ENCODE measurements around the gene OR10P1.
"Not testable (repeated sequence)": the region's sequence is repeated elsewhere in the genome, so short reads cannot be mapped to it uniquely, and the experiment has no call there.

OR10P1 gene

DNA sequence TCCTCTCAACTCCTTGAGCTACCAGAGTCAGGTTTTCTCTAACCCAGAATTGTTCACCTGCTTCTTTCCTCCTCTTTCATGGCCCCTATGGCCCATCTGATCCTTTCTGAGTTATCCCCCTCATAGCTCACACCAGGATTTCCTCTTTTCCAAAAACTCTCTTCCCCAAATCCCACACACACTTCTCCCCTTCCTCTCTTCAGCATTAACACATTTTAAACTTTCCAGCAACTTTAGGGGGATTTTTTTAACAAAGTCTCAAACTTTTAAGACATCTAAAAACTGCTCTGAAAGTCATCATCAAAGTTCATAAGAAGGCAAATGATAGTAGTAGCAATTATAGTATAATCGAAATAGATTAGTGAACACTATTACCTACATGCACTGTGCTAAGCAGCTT is 7.9 kb downstream of the OR10P1 start:
- DNase-seq (ENCODE audit: low spot score): no peak
- in situ Hi-C loops (cut with MboI; ENCODE audit: low pct_unique_long_range_greater_than_20kb, low sequenced_read_pairs, unreplicated experiment): loop anchor here (25.0 kb wide), 1 partner anchor 657 kb away; the partner anchor contains the start of gene TESPA1
- TF ChIP-seq, protein P1, sequence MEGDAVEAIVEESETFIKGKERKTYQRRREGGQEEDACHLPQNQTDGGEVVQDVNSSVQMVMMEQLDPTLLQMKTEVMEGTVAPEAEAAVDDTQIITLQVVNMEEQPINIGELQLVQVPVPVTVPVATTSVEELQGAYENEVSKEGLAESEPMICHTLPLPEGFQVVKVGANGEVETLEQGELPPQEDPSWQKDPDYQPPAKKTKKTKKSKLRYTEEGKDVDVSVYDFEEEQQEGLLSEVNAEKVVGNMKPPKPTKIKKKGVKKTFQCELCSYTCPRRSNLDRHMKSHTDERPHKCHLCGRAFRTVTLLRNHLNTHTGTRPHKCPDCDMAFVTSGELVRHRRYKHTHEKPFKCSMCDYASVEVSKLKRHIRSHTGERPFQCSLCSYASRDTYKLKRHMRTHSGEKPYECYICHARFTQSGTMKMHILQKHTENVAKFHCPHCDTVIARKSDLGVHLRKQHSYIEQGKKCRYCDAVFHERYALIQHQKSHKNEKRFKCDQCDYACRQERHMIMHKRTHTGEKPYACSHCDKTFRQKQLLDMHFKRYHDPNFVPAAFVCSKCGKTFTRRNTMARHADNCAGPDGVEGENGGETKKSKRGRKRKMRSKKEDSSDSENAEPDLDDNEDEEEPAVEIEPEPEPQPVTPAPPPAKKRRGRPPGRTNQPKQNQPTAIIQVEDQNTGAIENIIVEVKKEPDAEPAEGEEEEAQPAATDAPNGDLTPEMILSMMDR (IDR thresholded peaks at IDR 0.05; ENCODE audit: extremely low read depth, insufficient read depth, missing control alignments): no peak

DNA sequence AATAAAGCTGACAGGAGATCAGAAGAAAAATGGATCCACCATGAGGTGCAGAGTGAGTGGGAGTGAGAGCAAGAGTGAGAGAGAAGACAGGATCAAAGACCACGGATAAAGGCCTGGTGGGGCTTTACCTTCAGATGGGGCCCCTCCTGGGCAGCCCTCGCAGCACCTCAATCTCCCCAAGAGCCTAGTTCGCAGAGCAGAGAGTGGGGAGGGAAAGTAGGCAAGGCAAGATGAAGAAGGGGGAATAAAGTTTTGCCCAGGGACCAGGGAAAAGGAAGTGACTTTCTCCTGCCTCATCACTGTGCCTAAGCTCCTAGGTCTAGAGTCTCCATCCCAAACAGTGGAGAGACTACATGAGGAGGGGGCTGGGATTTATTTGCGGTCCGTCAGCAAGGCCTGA is 10.3 kb downstream of the OR10P1 start:
- TF ChIP-seq, protein P1 (IDR thresholded peaks at IDR 0.05; ENCODE audit: extremely low read depth, insufficient read depth, missing control alignments): no peak
- in situ Hi-C loops (cut with MboI; ENCODE audit: low pct_unique_long_range_greater_than_20kb, low sequenced_read_pairs, unreplicated experiment): loop anchor here (25.0 kb wide), 1 partner anchor 660 kb away; the partner anchor contains the start of gene TESPA1
- no peak for DNase-seq (ENCODE audit: low spot score)

DNA sequence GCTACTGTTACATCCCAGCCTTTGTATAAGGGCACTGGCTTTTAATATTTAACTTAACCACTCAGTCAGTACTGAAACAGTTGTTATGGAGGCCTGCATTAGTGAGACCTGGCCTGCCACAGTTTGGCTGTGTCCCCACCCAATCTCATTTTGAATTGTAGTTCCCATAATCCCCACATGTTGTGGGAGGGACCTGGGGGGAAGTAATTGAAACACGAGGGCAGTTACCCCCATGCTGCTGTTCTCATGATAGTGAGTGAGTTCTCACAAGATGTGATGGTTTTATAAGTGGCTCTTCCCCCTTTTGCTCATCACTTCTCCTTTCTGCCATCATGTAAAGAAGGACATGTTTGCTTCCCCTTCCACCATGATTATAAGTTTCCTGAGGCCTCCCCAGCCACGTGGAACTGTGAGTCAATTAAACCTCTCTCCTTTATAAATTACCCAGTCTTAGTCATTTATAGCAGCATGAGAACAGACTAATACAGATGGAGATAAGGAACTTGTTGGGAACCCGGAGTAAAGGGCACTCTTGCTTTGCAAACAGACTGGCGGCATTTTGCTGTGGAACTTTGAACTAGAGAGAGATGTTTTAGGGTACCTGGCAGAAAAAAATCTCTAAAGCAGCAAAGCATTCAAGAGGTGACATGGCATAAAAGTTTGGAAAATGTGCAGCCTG is 14.1 kb downstream of the OR10P1 start:
- DNase-seq (ENCODE audit: low spot score); in situ Hi-C loops (cut with MboI; ENCODE audit: low pct_unique_long_range_greater_than_20kb, low sequenced_read_pairs, unreplicated experiment): not testable (repeated sequence)

DNA sequence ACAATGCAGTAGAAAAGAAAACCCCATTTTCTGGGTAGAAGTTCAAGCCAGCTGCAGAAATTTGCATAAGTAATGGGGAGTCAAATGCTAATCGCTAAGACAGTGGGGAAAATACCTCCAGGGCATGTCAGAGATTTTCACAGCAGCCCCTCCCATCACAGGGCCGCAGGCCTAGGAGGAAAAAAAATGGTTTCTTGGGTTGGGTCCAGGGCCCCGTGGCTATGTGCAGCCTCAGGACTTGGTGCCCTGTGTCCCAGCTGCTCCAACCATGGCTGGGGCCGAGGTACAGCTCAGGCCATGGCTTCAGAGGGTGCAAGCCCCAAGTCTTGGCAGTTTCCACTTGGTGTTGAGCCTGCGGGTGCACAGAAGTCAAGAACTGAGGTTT is 14.6 kb downstream of the OR10P1 start:
- in situ Hi-C loops (cut with MboI; ENCODE audit: low pct_unique_long_range_greater_than_20kb, low sequenced_read_pairs, unreplicated experiment): no loop called here
- TF ChIP-seq, protein P1 (IDR thresholded peaks at IDR 0.05; ENCODE audit: extremely low read depth, insufficient read depth, missing control alignments): no peak
- no peak for DNase-seq (ENCODE audit: low spot score)

DNA sequence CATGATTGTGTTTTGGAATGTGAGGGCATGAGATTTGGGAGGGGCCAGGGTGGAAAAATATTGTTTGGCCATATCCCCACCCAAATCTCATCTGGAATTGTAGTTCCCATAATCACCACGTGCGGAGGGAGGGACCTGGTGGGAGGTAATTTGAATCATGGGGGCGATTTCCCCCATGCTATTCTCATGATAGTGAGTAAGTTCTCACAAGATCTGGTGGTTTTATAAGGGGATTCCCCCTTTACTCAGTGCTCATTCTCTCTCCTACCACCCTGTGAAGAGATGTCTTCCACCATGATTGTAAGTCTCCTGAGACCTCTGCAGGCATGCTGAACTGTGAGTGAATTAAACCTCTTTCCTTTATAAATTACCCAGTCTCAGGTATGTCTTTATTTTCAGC is 15.7 kb downstream of the OR10P1 start:
- DNase-seq (ENCODE audit: low spot score): no peak
- in situ Hi-C loops (cut with MboI; ENCODE audit: low pct_unique_long_range_greater_than_20kb, low sequenced_read_pairs, unreplicated experiment): no loop called here
- TF ChIP-seq, protein P1 (IDR thresholded peaks at IDR 0.05; ENCODE audit: extremely low read depth, insufficient read depth, missing control alignments): no peak

DNA sequence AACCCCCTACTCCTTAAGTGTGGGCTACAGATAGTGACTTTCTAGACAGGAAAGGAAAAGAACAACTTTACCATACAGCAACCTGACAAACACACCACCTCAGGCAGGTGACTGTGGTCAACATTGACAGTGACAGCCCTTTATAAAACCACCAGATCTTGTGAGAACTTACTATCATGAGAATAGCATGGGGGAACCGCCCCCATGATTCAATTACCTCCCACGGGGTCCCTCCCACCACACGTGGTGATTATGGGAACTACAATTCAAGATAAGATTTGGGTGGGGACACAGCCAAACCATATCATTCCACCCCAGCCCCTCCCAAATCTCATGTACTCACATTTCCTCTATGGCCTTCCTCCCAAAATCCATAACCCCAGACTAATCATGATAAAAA is 16.3 kb downstream of the OR10P1 start:
- in situ Hi-C loops (cut with MboI; ENCODE audit: low pct_unique_long_range_greater_than_20kb, low sequenced_read_pairs, unreplicated experiment): no loop called here
- TF ChIP-seq, protein P1 (IDR thresholded peaks at IDR 0.05; ENCODE audit: extremely low read depth, insufficient read depth, missing control alignments): no peak
- no peak for DNase-seq (ENCODE audit: low spot score)

DNA sequence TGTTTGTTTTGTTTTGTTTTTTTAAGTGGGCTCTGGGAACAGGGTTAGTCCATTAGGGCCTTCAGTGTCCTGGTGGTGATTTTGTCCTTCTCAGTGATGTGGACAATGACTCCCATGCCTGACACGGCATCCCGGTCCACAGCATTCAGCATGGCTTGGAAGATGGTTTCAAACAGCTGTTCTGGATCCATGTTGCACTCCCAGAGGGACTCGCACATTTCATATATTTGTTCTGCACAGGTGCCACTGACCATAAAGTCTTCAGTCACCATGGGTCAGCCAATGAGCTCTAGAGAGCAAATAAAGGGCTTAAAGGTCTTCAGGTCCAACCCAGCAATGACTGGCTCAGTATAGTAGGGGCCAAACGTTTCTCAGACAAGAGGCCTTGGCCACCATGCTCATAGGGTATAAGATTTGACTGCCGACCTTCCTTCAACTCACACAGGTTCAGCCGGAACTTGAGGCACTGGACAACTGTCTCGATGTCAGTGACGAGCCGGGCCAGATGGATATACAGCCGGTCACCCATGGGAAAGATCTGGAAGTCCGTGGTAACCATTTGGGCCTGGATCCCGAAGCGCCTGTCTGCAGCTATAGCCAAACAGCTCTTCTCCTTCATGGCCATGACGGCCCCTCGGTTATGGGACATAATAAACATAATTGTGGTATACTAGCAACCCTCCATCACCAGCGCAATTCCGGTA is 18.0 kb downstream of the OR10P1 start:
- TF ChIP-seq, protein P1 (IDR thresholded peaks at IDR 0.05; ENCODE audit: extremely low read depth, insufficient read depth, missing control alignments): no peak

More for the DNA sequence above, 18.0 kb downstream of the OR10P1 start:
- in situ Hi-C loops (cut with MboI; ENCODE audit: low pct_unique_long_range_greater_than_20kb, low sequenced_read_pairs, unreplicated experiment): no loop called here
- DNase-seq (ENCODE audit: low spot score): no peak

Data from GM13977 (cell line).